ENCODE measurements around the gene BTK. TPM values are rescaled to one million over a fixed set of nuclear protein-coding genes. Genes with fewer than 3 reads are reported as not detected.

BTK gene
- total RNA-seq, 2 experiments from 2014 or later, result 0.42 to 0.49 TPM

GRCh38 chrX:101393530-101394305, 7.7 kb upstream of the BTK start:
- ATAC-seq (ENCODE audit: poor library complexity) (no peak), DNase-seq (no peak)
- Histone ChIP-seq H3K27ac (ENCODE audit: low read depth in 1 of 2, low read length in 2 of 2) (no peak overlapping the region), H3K4me1 (ENCODE audit: insufficient read depth, low read length) (peaks cover 15% of the 10 kb centered on the region), H3K27me3 (ENCODE audit: control insufficient read depth in 1 of 2, insufficient read depth in 2 of 2, low read length in 2 of 2) (no peaks in the 10 kb centered on the region), H3K9me3 (ENCODE audit: control insufficient read depth in 1 of 2, insufficient read depth in 1 of 2, low read length in 2 of 2) (no peaks in the 10 kb centered on the region), H3K4me3 (ENCODE audit: low read length) (no peak overlapping the region), H3K36me3 (ENCODE audit: insufficient read depth, low read length) (peaks cover 25% of the 10 kb centered on the region)
- H3K27me3 Mint-ChIP-seq, result no peaks in the 10 kb centered on the region
- H3K27ac Mint-ChIP-seq, result peak overlapping the region; percentile 95
- H3K4me1 Mint-ChIP-seq (ENCODE audit: low read depth), result peaks cover 27% of the 10 kb centered on the region
- POLR2A ChIA-PET, result interaction anchor here (0.7 kb wide), 1 partner anchor 45 kb away, joined by 3 read pairs; the partner anchor contains the start of gene TIMM8A
- peaks cover 37% of the 10 kb centered on the region for H3K36me3 Mint-ChIP-seq (ENCODE audit: low read depth)
- no peak overlapping the region for H3K4me3 Mint-ChIP-seq
- H3K9me3 Mint-ChIP-seq, result no peaks in the 10 kb centered on the region
- CTCF ChIA-PET, result interaction anchor here (0.6 kb wide), 1 partner anchor 1141 kb away, joined by 3 read pairs; no protein-coding TSS in a partner anchor
- intact Hi-C loops (cut with DNase I, micrococcal nuclease), result loop anchor here in 1 of 2 experiments (5.0 kb wide), 2 partner anchors 341 to 576 kb away; partner anchors contain the start of gene TRMT2B
- no peak for TF ChIP-seq CTCF (IDR thresholded peaks at IDR 0.05)

DNA sequence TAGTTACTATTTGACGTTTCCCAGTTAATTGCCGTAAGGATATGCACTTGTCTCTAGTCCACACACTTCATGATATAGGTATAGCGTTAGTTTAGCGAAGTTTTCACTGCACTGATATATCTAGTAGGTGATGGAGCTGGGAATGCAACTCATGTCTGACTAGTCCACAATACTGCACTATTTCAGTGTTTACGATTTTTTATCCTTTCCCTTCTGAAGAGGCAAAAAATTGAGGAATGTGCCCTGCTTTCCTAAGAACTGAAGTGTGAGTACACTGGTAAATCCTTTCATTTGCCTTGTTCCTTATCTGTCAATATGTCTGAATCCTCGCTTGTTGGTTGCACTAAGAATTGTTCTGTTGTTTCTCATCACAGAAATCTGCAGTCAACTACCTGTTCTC, 5.8 kb upstream of the BTK start:
- ATAC-seq (ENCODE audit: poor library complexity) (no peak), DNase-seq (no peak)
- TF ChIP-seq CTCF (IDR thresholded peaks at IDR 0.05), result no peak
- peak overlapping the region; percentile 71 for H3K4me3 ChIP-seq (ENCODE audit: low read length)
- peak overlapping the region; percentile 95 for H3K4me3 Mint-ChIP-seq
- peak overlapping the region; percentile 95 for H3K27ac Mint-ChIP-seq
- H3K9me3 Mint-ChIP-seq, result no peaks in the 10 kb centered on the region
- H3K27me3 ChIP-seq (ENCODE audit: control insufficient read depth in 1 of 2, insufficient read depth in 2 of 2, low read length in 2 of 2), result no peaks in the 10 kb centered on the region
- ChIA-PET POLR2A (interaction anchor here (1.5 to 2.0 kb wide), 3 partner anchors 26 to 540 kb away, joined by 12 to 18 read pairs (median 18); partner anchors contain the start of genes TIMM8A and ZMAT1), CTCF (no interaction called here)
- H3K9me3 ChIP-seq (ENCODE audit: control insufficient read depth in 1 of 2, insufficient read depth in 1 of 2, low read length in 2 of 2), result no peaks in the 10 kb centered on the region
- no peaks in the 10 kb centered on the region for H3K27me3 Mint-ChIP-seq
- H3K27ac ChIP-seq (ENCODE audit: low read depth in 1 of 2, low read length in 2 of 2), result peak overlapping the region; percentile 41 to 82
- intact Hi-C loops (cut with DNase I, micrococcal nuclease), result loop anchor here in 1 of 2 experiments (2.0 to 5.0 kb wide), 4 partner anchors 15 to 575 kb away; partner anchors contain the start of genes GLA, TIMM8A and TRMT2B
- peaks cover 37% of the 10 kb centered on the region for H3K36me3 Mint-ChIP-seq (ENCODE audit: low read depth)
- peaks cover 22% of the 10 kb centered on the region for H3K36me3 ChIP-seq (ENCODE audit: insufficient read depth, low read length)
- peaks cover 15% of the 10 kb centered on the region for H3K4me1 ChIP-seq (ENCODE audit: insufficient read depth, low read length)
- H3K4me1 Mint-ChIP-seq (ENCODE audit: low read depth), result peaks cover 27% of the 10 kb centered on the region

DNA sequence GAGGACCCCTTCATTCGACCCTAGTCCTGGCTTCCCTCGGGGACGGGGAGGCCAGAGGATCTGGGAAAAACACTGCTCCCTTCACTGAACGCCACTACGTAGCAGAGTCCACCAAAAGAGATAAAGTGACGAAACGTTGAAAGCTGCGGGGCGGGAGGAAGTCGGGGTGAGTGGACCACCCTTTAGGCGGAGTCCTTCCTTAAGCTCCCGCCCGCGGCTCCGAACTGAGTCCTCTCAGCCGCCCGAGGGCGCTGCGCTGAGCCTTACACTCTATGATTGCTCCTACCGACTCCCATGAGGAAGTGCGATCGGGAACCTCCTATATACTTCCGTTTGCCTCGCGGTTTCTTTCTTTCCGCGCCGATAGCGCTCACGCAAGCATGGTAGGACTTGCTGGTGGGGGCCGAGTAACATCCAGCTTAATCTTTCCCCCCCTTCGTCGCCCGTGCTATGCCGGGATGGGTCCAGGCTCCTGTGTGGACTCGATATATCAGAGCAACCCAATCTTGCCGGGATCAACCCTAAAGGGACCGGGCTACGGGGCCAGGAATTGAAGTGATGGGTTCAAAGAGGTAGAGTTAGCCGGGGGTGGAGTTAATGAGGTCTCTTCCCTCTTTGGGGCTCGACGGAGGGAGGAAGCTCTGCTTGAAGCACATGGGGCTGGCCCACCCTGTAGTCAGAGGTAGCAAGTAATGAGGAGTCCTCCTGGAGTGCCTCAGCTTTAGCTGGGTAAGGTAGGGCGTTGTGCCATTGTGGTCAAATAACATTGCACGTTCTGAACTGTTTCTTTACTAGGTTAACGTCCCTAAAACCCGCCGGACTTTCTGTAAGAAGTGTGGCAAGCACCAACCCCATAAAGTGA, 4.9 kb upstream of the BTK start, which contains the start of gene RPL36A:
RPL36A (plus strand) TSS at position 348 of the 862 bp plus-strand sequence; CDS start at position 381, 33 bp downstream.
- DNase-seq (peak; percentile 57 to 92 (median 73)), ATAC-seq (ENCODE audit: poor library complexity) (peak; percentile 92)
- peak within 1 kb of the TSS; percentile 95 for H3K4me3 Mint-ChIP-seq
- peaks cover 18% of the 10 kb centered on the region for H3K36me3 ChIP-seq (ENCODE audit: insufficient read depth, low read length)
- ChIA-PET CTCF (interaction anchor here (0.6 to 2.5 kb wide), 13 partner anchors 8 to 542 kb away, joined by 3 to 26 read pairs (median 5); partner anchors contain the start of gene TIMM8A), POLR2A (interaction anchor here (0.6 to 2.0 kb wide), 7 partner anchors 12 to 541 kb away, joined by 3 to 18 read pairs (median 6); partner anchors contain the start of genes GLA, HNRNPH2, TIMM8A and ZMAT1)
- TF ChIP-seq CTCF (IDR thresholded peaks at IDR 0.05), result peak; percentile 72
- H3K9me3 Mint-ChIP-seq, result no peaks in the 10 kb centered on the region
- H3K27me3 ChIP-seq (ENCODE audit: control insufficient read depth in 1 of 2, insufficient read depth in 2 of 2, low read length in 2 of 2), result no peaks in the 10 kb centered on the region
- no peaks in the 10 kb centered on the region for H3K9me3 ChIP-seq (ENCODE audit: control insufficient read depth in 1 of 2, insufficient read depth in 1 of 2, low read length in 2 of 2)
- H3K4me1 Mint-ChIP-seq (ENCODE audit: low read depth), result peaks cover 27% of the 10 kb centered on the region
- H3K4me3 ChIP-seq (ENCODE audit: low read length), result peak within 1 kb of the TSS; percentile 71
- H3K27ac ChIP-seq (ENCODE audit: low read depth in 1 of 2, low read length in 2 of 2), result peak within 1 kb of the TSS; percentile 41 to 82
- H3K4me1 ChIP-seq (ENCODE audit: insufficient read depth, low read length), result peaks cover 15% of the 10 kb centered on the region
- intact Hi-C loops (cut with DNase I, micrococcal nuclease), result loop anchor here (1.0 to 5.0 kb wide), 5 partner anchors 16 to 574 kb away; partner anchors contain the start of genes GLA (in 1 of the 2), HNRNPH2 (in 1 of the 2), TIMM8A (in 1 of the 2) and TRMT2B (in 1 of the 2)
- no peaks in the 10 kb centered on the region for H3K27me3 Mint-ChIP-seq
- H3K27ac Mint-ChIP-seq, result peak within 1 kb of the TSS; percentile 95
- H3K36me3 Mint-ChIP-seq (ENCODE audit: low read depth), result peaks cover 37% of the 10 kb centered on the region

Data from CD4-positive, alpha-beta T cell (primary cell).